A673 (cell line): ENCODE data around the gene RACGAP1. TPM values are rescaled to one million over a fixed set of nuclear protein-coding genes. Genes with fewer than 3 reads are reported as not detected.

Experiments
- BruUV-seq: library from RNA; stranded (reverse); fragments of 400-500 nt; replicated peaks from 2 replicates; lab custom pipeline; 2021; lab: Mats Ljungman, UMichigan
- CTCF ChIA-PET: fragments of 300-600 bp; sonication (Branson Sonifier 250); formaldehyde crosslinking; loops from one replicate; lab custom pipeline; 2022; ENCODE audit warnings: antibody characterized with exemption; lab: Charles Lee
- POLR2A ChIA-PET: fragments of 300-600 bp; sonication (Branson Sonifier 250); formaldehyde crosslinking; loops from one replicate; lab custom pipeline; 2022; ENCODE audit warnings: antibody characterized with exemption; ENCODE audit not compliant: low non-redundant PET; lab: Charles Lee
- DNase-seq: peaks from one replicate; pipeline ENCODE4 v3.0.0-alpha.2; 2015; ENCODE audit warnings: low spot score
- H3K27ac ChIP-seq: fragments of 200-600 bp; sonication (generic); 2 replicates; pipeline ENCODE4 v1.5.1; 2016; ENCODE audit warnings: mixed run types, low read depth, mild to moderate bottlenecking, mixed read lengths, antibody characterized with exemption, low read length; ENCODE audit not compliant: poor library complexity, severe bottlenecking
- H3K27me3 ChIP-seq: fragments of 200-600 bp; sonication (generic); replicated peaks from 2 replicates; pipeline ENCODE4 v1.6.1; 2017; ENCODE audit warnings: mixed run types, low read depth, mild to moderate bottlenecking, mixed read lengths, antibody characterized with exemption, low read length; ENCODE audit not compliant: insufficient read depth, poor library complexity
- H3K36me3 ChIP-seq: fragments of 200-600 bp; sonication (generic); 2 replicates; pipeline ENCODE4 v1.6.1; 2016; ENCODE audit warnings: mixed run types, mild to moderate bottlenecking, mixed read lengths, antibody characterized with exemption, low read length; ENCODE audit not compliant: insufficient read depth, poor library complexity, severe bottlenecking
- H3K4me1 ChIP-seq: fragments of 200-600 bp; sonication (generic); 2 replicates; pipeline ENCODE4 v1.6.1; 2017; ENCODE audit warnings: mixed run types, mild to moderate bottlenecking, mixed read lengths, antibody characterized with exemption, low read length; ENCODE audit not compliant: insufficient read depth, poor library complexity, severe bottlenecking
- H3K4me3 ChIP-seq: fragments of 200-600 bp; sonication (generic); 2 replicates; pipeline ENCODE4 v1.5.1; 2016; ENCODE audit warnings: low read depth, mixed run types, mild to moderate bottlenecking, mixed read lengths, low read length; ENCODE audit not compliant: poor library complexity, severe bottlenecking
- H3K9me3 ChIP-seq: fragments of 200-600 bp; sonication (generic); 2 replicates; pipeline ENCODE4 v1.6.1; 2016; ENCODE audit warnings: mixed run types, low read depth, mild to moderate bottlenecking, mixed read lengths, antibody characterized with exemption, low read length; ENCODE audit not compliant: poor library complexity, severe bottlenecking
- EZH2 ChIP-seq: fragments of 200-600 bp; sonication (generic); IDR thresholded peaks from 2 replicates; pipeline ENCODE4 v1.6.1; 2017; ENCODE audit warnings: borderline replicate concordance, low read depth, mild to moderate bottlenecking, mixed read lengths, antibody characterized with exemption, low read length; ENCODE audit not compliant: poor library complexity, severe bottlenecking
- intact Hi-C: fragments of 100-400 bp; cut with micrococcal nuclease; formaldehyde crosslinking; loops from one replicate; pipeline ENCODE4 v1.10.0; 2022; ENCODE audit not compliant: unreplicated experiment
- total RNA-seq: library from RNA; stranded (reverse); gene quantifications from 2 replicates; pipeline ENCODE4 v1.2.3, GENCODE V29; 2021
- TF ChIP-seq, protein P1 (sequence below): fragments of 300-800, 200-600 bp; sonication (generic); conservative IDR thresholded peaks from 2 replicates; pipeline ENCODE4 v1.5.1; 2017; ENCODE audit warnings: low read depth, mild to moderate bottlenecking, antibody characterized with exemption, low read length, moderate library complexity, mixed read lengths

RACGAP1 gene
- total RNA-seq, 1 experiment from 2014 or later, result 173 TPM

DNA sequence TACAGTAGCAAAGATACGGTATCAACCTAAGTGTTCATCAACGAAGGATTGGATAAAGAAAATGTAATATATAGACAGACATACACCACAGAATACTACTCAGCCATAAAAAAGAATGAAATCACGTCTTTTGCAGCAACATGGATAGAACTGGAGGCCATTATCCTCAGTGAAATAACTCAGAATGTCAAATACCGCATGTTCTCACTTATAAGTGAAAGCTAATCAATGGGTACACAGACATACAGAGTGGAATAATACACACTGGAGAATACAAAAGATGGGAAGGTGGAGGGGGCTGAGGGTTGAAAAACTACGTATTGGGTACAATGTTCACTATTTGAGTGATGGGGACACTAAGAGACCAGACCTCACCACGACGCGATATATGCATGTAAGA, 1.1 kb downstream of the RACGAP1 start:
- no peak for DNase-seq
- peaks cover 14% of the 10 kb centered on the region for H3K4me1 ChIP-seq
- H3K4me3 ChIP-seq, result peak overlapping the region; percentile 95
- no peak for TF ChIP-seq EZH2
- TF ChIP-seq, protein P1, sequence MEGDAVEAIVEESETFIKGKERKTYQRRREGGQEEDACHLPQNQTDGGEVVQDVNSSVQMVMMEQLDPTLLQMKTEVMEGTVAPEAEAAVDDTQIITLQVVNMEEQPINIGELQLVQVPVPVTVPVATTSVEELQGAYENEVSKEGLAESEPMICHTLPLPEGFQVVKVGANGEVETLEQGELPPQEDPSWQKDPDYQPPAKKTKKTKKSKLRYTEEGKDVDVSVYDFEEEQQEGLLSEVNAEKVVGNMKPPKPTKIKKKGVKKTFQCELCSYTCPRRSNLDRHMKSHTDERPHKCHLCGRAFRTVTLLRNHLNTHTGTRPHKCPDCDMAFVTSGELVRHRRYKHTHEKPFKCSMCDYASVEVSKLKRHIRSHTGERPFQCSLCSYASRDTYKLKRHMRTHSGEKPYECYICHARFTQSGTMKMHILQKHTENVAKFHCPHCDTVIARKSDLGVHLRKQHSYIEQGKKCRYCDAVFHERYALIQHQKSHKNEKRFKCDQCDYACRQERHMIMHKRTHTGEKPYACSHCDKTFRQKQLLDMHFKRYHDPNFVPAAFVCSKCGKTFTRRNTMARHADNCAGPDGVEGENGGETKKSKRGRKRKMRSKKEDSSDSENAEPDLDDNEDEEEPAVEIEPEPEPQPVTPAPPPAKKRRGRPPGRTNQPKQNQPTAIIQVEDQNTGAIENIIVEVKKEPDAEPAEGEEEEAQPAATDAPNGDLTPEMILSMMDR, result no peak
- intact Hi-C loops, result no loop called here
- CTCF ChIA-PET, result interaction anchor here (1.1 kb wide), 1 partner anchor 63 kb away, joined by 3 read pairs; no protein-coding TSS in a partner anchor
- no TSS peak for BruUV-seq
- H3K9me3 ChIP-seq, result no peaks in the 10 kb centered on the region
- H3K27me3 ChIP-seq, result no peaks in the 10 kb centered on the region
- no peak overlapping the region for H3K27ac ChIP-seq
- H3K36me3 ChIP-seq, result peaks cover 14% of the 10 kb centered on the region
- POLR2A ChIA-PET, result no interaction called here

DNA sequence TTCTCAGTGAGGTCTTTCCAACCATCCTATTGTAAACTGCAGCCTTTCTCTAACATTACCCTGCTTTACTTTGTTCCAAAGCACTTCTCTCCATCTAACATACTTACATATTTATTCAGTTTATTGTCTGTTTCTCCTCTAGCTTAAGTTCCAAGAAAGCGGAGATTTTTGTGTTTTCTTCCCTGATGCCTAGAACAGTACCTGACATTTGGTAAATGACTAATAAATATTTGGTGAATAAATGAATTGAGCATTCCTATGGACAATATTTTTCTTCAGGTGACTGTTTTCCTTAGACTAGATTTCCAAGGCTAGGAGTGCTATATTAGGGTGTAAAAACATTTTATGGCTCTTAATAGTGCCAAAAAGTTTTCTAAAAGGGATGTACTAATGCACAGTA, 2.4 kb downstream of the RACGAP1 start:
- peak overlapping the region; percentile 95 for H3K4me3 ChIP-seq
- ChIA-PET POLR2A (interaction anchor here (0.6 kb wide), 1 partner anchor 39 kb away, joined by 3 read pairs; no protein-coding TSS in a partner anchor), CTCF (no interaction called here)
- no peak for TF ChIP-seq EZH2
- TF ChIP-seq, protein P1, result no peak
- no peak overlapping the region for H3K27ac ChIP-seq
- DNase-seq, result no peak
- H3K9me3 ChIP-seq, result no peaks in the 10 kb centered on the region
- intact Hi-C loops, result no loop called here
- peaks cover 18% of the 10 kb centered on the region for H3K4me1 ChIP-seq
- no TSS peak for BruUV-seq
- H3K27me3 ChIP-seq, result no peaks in the 10 kb centered on the region
- H3K36me3 ChIP-seq, result peaks cover 14% of the 10 kb centered on the region

DNA sequence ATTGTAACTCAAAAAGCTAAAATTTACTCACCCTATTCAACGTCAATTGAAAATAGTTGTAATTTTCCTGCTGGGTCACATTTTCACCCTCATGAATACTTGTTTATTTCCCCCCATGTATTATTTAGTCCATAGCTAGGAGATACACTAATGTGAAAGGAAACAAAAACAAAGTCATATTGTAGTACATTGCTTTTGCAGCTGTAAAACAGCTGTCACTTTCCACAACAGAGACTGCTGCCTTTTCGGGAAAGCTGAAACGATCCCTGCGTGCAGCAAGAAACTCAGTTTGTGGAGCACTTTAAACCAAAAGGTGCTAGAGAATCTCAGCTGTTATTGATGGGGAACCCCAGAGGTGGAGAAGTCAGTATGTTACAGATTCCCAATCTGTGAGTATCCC, 4.3 kb downstream of the RACGAP1 start:
- Histone ChIP-seq H3K4me3 (no peak overlapping the region), H3K27me3 (no peaks in the 10 kb centered on the region), H3K36me3 (peaks cover 22% of the 10 kb centered on the region), H3K27ac (peak overlapping the region; percentile 10), H3K9me3 (no peaks in the 10 kb centered on the region), H3K4me1 (peaks cover 30% of the 10 kb centered on the region)
- TF ChIP-seq, protein P1, result no peak
- no peak for TF ChIP-seq EZH2
- ChIA-PET CTCF (interaction anchor here (0.7 to 1.1 kb wide), 2 partner anchors 35 to 54 kb away, joined by 3 read pairs; no protein-coding TSS in a partner anchor), POLR2A (no interaction called here)
- intact Hi-C loops, result no loop called here
- DNase-seq, result no peak
- no TSS peak for BruUV-seq
